Suprapubic skin (tissue), 4 donors: Measurements from ENCODE around the gene TFDP3. TPM values are rescaled to one million over a fixed set of nuclear protein-coding genes. Genes with fewer than 3 reads are reported as not detected.

Experiments
- DNase-seq, 2 donors: peaks; one replicate each; pipeline ENCODE4 v3.0.0-alpha.2; 2019; ENCODE audit warnings: low spot score in 2 of 2
- H3K27ac ChIP-seq: fragments of 200-600 bp; sonication (generic); one replicate; pipeline ENCODE4 v1.5.1; 2019
- H3K27me3 ChIP-seq: fragments of 200-600 bp; sonication (generic); one replicate; pipeline ENCODE4 v1.5.1; 2019
- H3K36me3 ChIP-seq: fragments of 200-600 bp; sonication (generic); one replicate; pipeline ENCODE4 v1.5.1; 2019
- H3K4me1 ChIP-seq: fragments of 200-600 bp; sonication (generic); one replicate; pipeline ENCODE4 v1.5.1; 2019
- H3K4me3 ChIP-seq: fragments of 200-600 bp; sonication (generic); one replicate; pipeline ENCODE4 v1.5.1; 2019; ENCODE audit warnings: mild to moderate bottlenecking
- H3K9me3 ChIP-seq: fragments of 200-600 bp; sonication (generic); one replicate; pipeline ENCODE4 v1.5.1; 2019
- CTCF ChIP-seq, 2 donors: fragments of 200-600 bp in 1 of 2; fragments of 450-650 bp in 1 of 2; sonication (generic) in 1 of 2; IDR thresholded peaks; one replicate each; pipeline ENCODE4 v1.5.1; 2016 to 2019; ENCODE audit warnings: antibody characterized with exemption in 2 of 2, mild to moderate bottlenecking in 1 of 2, moderate library complexity in 1 of 2
- EP300 ChIP-seq: sonication (generic); formaldehyde crosslinking; IDR thresholded peaks from one replicate; pipeline ENCODE4 v1.6.1; 2017; ENCODE audit warnings: antibody characterized with exemption
- POLR2A ChIP-seq, 2 donors: fragments of 450-650 bp; IDR thresholded peaks; one replicate each; pipeline ENCODE4 v1.6.1; 2017; ENCODE audit warnings: antibody characterized with exemption in 2 of 2, mild to moderate bottlenecking in 2 of 2, moderate library complexity in 2 of 2
- POLR2AphosphoS5 ChIP-seq, 3 donors: sonication (generic); formaldehyde crosslinking; IDR thresholded peaks; one replicate each; pipeline ENCODE4 v1.6.1; 2017; ENCODE audit warnings: antibody characterized with exemption in 3 of 3
- WGBS: methylation state at CpG from one replicate; pipeline ENCODE4 v1.1.5; 2018; 5-methylcytosine and 5-hydroxymethylcytosine counted together
- total RNA-seq, 4 donors: library from RNA; depleted of rRNA; stranded (reverse); fragments of >200 nt; gene quantifications; one replicate each; pipeline ENCODE4 v1.1.0, GENCODE V29; 2016

Gene TFDP3
- total RNA-seq, 4 donors from 2014 or later = not detected

GRCh38 chrX:133214301-133214700, 3.9 kb downstream of the TFDP3 start:
- Histone ChIP-seq H3K9me3 (no peaks in the 10 kb centered on the region), H3K27ac (no peak overlapping the region), H3K36me3 (no peaks in the 10 kb centered on the region), H3K4me3 (no peak overlapping the region), H3K4me1 (no peaks in the 10 kb centered on the region), H3K27me3 (no peaks in the 10 kb centered on the region)
- no peak for DNase-seq
- 48% methylated on average over 3 of the region's 3 CpGs for WGBS
- no peak for TF ChIP-seq POLR2AphosphoS5 (IDR thresholded peaks at IDR 0.05)
- no peak for TF ChIP-seq EP300
- TF ChIP-seq POLR2A (IDR thresholded peaks at IDR 0.05) = no peak
- TF ChIP-seq CTCF (IDR thresholded peaks at IDR 0.05) = no peak

- no peaks in the 10 kb centered on the region for H3K4me1 ChIP-seq
- no peaks in the 10 kb centered on the region for H3K27me3 ChIP-seq
- H3K36me3 ChIP-seq = no peaks in the 10 kb centered on the region
- no peak overlapping the region for H3K4me3 ChIP-seq
- DNase-seq = no peak
- TF ChIP-seq POLR2AphosphoS5 (IDR thresholded peaks at IDR 0.05) (no peak), EP300 (no peak)
- no peaks in the 10 kb centered on the region for H3K9me3 ChIP-seq
- 57% methylated on average over 5 of the region's 5 CpGs for WGBS
- no peak overlapping the region for H3K27ac ChIP-seq
These were observed 5.0 kb downstream of the TFDP3 start for GRCh38 chrX:133213117-133213516.

GRCh38 chrX:133207751-133208150, 10.4 kb downstream of the TFDP3 start:
- H3K4me1 ChIP-seq = no peaks in the 10 kb centered on the region
- no peak overlapping the region for H3K27ac ChIP-seq
- H3K9me3 ChIP-seq = no peaks in the 10 kb centered on the region
- no peak for DNase-seq
- no peak overlapping the region for H3K4me3 ChIP-seq
- no peaks in the 10 kb centered on the region for H3K27me3 ChIP-seq
- TF ChIP-seq CTCF (IDR thresholded peaks at IDR 0.05) (no peak), POLR2A (IDR thresholded peaks at IDR 0.05) (no peak), POLR2AphosphoS5 (IDR thresholded peaks at IDR 0.05) (no peak), EP300 (no peak)
- 73% methylated on average over 2 of the region's 2 CpGs for WGBS
- no peaks in the 10 kb centered on the region for H3K36me3 ChIP-seq

GRCh38 chrX:133191739-133192039, 26.5 kb downstream of the TFDP3 start:
- no peak for TF ChIP-seq EP300
- TF ChIP-seq CTCF (IDR thresholded peaks at IDR 0.05) = no peak
- no peak for TF ChIP-seq POLR2A (IDR thresholded peaks at IDR 0.05)
- no peak for TF ChIP-seq POLR2AphosphoS5 (IDR thresholded peaks at IDR 0.05)
- Histone ChIP-seq H3K4me3 (no peak overlapping the region), H3K4me1 (no peaks in the 10 kb centered on the region), H3K27ac (no peak overlapping the region), H3K27me3 (no peaks in the 10 kb centered on the region), H3K36me3 (no peaks in the 10 kb centered on the region), H3K9me3 (no peaks in the 10 kb centered on the region)
- DNase-seq = no peak
- 29% methylated on average over 1 of the region's 1 CpG for WGBS

- H3K9me3 ChIP-seq = no peaks in the 10 kb centered on the region
- WGBS = 62% methylated on average over 10 of the region's 10 CpGs
- H3K27me3 ChIP-seq = no peaks in the 10 kb centered on the region
- H3K4me1 ChIP-seq = no peaks in the 10 kb centered on the region
- DNase-seq = no peak
- no peaks in the 10 kb centered on the region for H3K36me3 ChIP-seq
- H3K4me3 ChIP-seq = no peak overlapping the region
- H3K27ac ChIP-seq = no peak overlapping the region
- no peak for TF ChIP-seq EP300
- no peak for TF ChIP-seq CTCF (IDR thresholded peaks at IDR 0.05)
- no peak for TF ChIP-seq POLR2AphosphoS5 (IDR thresholded peaks at IDR 0.05)
- no peak for TF ChIP-seq POLR2A (IDR thresholded peaks at IDR 0.05)
These were observed 27.0 kb downstream of the TFDP3 start for GRCh38 chrX:133190877-133191738.
